IPS DF 4.7 (cell line): ENCODE results near the gene MYBPC2.
"Not testable (repeated sequence)": the region's sequence is repeated elsewhere in the genome, so short reads cannot be mapped to it uniquely, and the experiment has no call there.

ENCODE experiments used
- DNase-seq: peaks from one replicate; pipeline ENCODE4 v3.0.0-alpha.2; 2013; ENCODE audit warnings: low spot score; ENCODE audit errors: extremely low read depth

Gene MYBPC2

DNA sequence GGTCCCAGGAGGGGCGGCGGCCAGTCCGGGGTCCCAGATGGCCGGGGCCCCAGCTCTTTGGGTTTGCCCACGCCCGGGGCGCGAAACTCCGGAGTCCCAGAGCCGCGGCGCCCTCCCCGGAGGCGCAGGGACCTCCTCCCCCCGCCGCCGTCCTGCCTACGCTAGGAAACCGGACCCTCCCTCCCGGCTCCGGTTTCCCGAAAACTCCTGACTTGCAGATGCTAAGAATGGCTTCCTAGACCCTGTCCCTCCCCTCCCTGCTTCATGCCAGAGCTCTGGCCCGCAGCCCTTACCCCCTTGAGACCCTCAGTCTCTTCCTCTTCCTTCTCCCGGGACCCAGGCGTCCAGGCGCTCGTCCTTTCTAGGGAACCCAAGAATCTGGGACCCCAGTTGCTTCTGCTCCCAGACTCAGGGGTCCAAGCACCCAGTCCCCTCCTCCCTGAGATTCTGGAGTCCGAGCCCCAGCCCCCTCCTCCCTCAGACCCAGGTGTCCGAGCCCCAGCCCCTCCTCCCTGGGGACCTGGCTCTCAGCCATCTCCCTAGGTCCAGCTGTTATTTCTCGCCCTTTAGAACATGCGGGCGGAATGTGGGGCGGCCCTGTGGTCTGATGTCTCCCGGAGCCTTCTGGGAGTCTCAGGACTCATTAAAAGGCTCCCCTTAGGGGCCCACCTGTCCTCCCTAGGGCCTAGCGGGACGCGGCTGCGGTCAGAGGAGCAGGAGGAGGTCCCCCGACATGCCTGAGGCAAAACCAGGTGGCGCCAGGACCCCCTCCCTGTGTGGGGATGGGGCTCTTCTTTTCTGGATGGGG is at the start of gene MYBPC2:
Gene MYBPC2, plus strand, starts transcription at position 672 of the 808 bp plus-strand sequence. Its CDS starts 62 bp downstream, at position 734.
- DNase-seq, result no peak

DNA sequence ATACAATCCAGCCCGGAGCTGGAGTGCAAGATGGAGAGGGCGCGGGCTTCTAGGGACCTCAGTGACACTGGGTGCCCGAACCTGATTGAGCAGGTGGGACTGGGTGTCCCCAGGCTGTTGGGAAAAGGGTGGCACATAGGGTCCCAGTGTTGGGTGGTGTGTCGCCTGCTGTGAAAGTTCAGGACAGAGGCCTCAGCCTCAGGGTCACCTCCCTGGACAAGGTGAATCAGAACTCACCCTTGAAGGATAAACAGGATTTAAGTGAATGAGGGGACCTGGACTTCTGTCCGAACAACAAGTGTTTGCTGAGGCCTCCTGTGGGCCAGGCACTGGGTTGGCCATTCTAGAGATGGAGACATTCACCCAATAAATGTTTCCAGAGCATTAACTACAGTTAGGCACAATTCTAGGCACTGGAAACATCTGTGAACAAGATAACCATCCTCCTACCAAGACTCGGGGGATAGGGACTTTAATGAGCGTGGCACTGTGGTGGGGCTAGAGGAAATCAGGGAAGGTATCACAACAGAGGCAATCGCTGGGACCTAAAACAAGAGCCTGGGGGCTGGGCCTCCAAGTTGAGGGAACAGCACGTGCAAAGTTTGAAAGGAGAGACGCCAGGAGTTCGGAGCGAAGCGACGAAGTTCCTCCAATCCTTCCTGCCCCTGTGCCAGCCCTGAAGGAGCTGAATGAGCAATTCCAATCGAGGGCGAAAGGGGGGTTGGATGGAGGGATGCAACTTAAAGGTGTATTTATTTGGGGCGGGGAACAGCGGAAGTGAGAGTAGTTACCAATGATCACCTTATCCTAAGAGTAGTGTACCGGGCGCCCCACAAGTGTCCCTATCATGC is 49.5 kb upstream of the MYBPC2 start:
- no peak for DNase-seq

DNA sequence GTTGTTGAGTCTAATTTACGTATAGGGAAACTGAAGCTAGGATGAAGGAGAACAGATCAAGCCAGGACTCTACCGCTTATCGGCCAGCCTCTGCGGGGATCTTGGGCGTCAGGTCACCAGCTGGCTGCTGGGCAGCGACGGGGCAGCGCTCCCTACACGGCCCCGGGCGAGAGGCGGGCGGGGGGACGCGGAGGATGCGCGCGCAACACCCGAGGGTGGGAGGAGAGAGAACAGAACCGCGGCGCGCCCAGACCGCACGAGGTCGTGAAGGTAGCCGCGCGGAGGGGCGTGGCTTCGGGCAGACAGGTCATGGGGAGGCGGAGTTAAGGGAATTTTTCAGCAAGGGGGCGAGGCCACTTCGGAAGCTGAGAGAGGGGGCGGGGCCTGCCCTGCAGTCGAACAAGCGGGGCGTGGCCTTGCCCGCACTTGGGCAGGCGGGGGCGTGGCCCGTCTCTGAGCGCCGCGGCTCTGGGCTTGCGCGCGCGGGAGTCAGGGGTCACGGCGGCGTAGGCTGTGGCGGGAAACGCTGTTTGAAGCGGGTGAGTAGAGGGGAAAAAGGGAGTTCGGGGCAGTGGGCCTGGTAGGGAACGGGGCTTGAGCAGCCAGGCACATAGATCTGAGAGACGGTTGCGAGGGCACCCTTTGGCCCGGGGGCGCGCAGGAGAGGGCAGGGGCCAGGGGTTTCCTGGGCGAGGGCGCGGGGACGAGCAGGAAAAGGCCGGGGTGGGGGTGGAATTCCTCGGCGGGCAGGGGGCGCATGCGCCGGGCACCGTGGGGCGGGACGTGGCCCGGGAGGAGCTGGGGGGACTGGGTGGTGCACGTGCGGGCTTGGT is 48.6 kb upstream of the MYBPC2 start, which contains the start of gene POLD1:
Gene POLD1, plus strand, starts transcription at position 496 of the 833 bp plus-strand sequence. CDS start 14,505 bp downstream, outside the sequence.
- peak; percentile 75 for DNase-seq

DNA sequence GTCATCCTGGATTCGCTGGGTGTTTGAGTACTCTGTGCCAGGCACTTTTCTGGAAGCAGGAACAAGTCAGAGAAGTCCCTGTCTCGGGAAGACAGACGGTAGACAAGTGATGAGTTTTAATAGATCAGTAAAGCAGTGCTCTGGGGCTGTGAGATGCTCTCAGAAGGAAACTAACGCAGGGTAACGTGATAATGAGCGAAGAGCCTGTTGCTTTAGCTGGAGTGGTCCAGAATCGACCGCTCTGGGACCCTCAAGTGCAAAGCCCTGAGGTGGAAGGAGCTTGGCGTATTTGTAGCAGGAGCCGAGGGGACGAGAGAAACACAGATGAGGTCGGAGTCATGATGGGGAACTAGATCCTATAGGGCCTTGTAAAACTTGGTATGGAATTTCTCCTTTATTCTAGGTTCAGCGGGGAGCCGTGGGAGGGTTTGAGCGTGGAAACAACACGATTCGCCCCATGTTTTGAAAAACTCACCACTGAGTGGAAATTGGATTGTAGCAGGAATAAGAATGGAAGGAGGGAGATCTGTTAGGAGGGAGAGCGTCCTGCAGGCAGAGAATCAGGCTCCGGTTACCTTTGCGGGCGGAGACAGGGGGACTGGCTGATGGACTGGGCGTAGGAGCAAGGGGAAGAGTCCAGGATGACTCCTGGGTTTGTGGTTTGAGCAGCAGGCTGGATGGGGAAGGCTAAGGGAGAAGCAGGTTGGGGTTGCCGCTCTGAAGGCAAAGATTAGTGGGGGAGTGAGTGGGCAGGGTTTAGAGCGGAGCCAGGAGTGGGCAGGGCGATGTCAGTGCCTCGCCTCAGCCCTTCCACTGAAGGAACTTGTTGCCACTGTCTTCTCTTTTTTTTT is 47.8 kb upstream of the MYBPC2 start:
- no peak for DNase-seq

DNA sequence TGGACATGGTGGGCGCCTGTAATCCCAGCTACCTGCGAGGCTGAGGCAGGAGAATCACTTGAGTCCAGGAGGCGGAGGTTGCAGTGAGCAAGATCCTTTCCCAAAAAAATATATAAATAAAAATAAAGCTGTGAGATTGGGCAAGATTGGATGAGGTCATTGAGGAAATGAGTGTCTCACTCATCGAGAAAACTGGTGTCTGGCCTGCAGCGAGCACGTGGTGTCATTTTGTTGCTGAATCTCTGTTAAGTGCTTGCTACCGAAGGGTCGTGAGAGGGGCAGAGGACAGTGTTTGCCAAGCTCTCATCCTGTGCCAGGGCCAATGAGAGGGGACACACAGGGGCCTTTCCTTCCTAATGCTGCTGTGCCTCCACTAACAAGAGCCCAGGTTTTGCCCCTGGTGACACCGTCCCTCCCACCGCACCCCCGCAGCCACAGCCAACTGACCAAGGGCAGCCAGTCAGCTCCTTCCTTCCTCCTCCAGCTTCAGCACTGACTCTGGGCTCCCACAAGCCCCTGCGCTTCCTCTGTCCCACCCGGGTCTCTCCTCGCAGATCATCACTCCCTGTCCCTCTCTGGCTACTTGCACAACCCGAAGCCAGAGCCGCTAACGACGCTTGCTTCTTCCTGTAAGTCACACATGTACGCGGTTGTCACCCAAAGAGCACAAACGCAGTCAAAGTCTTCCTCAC is 45.4 kb upstream of the MYBPC2 start:
- DNase-seq, result no peak

DNA sequence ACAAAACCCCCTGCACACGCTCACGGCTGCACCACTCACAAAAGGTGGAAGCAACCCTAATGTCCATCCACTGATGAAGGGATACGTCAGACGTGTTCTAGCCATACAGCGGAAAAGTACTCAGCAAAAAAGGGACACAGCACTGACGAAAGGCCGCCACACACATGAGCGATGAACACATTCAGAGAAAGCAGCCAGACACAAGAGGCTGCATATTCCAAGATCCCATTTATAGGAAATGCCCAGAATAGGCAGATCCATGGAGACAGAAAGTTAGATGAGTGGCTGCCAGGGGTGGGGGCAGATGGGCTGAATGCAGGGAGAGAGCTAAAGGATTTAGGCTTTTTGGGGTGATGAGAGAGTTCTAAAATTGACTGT is 44.8 kb upstream of the MYBPC2 start:
- no peak for DNase-seq

DNA sequence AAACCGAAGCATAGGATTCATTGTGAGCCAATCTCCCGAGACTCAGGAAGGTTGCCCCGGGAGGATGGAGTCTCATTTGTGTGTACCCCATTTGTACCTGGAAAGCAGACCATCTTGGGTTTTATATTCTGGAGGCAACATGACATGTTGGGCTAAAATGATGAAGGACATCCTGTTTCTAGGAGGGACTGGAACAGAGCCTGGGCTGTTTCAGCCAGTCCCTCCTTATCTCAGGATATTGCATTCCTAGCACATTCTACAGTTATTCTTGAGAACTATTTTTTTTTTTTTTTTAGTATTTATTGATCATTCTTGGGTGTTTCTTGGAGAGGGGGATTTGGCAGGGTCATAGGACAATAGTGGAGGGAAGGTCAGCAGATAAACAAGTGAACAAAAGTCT is 42.4 kb upstream of the MYBPC2 start:
- DNase-seq, result not testable (repeated sequence)

DNA sequence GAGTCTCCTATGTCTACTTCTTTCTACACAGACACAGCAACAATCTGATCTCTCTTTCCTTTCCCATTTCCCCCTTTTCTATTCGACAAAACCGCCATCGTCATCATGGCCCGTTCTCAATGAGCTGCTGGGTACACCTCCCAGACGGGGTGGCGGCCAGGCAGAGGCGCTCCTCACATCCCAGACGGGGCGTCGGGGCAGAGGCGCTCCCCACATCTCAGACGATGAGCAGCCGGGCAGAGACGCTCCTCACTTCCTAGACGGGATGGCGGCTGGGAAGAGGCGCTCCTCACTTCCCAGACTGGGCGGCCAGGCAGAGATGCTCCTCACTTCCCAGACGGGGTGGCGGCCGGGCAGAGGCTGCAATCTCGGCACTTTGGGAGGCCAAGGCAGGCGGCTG is 41.7 kb upstream of the MYBPC2 start:
- not testable (repeated sequence) for DNase-seq

DNA sequence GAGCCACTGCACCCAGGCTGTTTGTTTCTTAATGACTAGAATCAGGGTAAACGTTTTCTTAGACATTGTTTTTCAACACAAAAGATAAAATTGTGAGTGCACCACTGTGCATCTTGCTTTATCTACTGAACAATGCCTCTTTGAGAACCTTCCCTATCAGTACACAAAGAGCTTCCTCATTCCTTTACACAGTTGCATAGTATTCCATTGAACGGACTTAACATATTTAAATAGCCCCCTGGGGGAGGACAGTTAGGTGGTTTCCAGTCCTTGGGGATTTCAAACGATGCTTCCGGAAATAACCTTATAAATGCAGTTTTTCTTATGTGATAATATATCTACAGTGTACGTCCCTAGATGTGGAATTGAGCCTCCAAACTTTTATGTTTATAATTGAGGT is 39.9 kb upstream of the MYBPC2 start:
- no peak for DNase-seq

DNA sequence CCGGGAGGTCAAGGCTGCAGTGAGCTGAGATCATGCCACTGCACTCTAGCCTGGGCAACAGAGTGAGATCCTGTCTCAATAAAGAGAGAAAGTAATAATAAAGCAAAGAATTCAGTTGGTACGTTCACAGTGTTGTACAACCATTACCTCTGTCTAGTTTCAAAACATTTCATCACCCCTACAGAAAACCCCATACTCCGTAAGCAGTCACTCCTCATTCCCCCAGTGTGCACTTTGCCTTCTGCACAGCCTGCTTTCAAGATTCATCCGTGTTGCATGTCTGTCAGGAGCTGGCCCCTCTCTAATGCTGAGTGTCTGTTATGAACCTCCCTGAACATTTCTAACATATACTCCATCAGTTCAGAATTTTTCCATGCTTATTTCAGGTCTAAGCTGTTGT is 39.1 kb upstream of the MYBPC2 start:
- DNase-seq, result no peak

DNA sequence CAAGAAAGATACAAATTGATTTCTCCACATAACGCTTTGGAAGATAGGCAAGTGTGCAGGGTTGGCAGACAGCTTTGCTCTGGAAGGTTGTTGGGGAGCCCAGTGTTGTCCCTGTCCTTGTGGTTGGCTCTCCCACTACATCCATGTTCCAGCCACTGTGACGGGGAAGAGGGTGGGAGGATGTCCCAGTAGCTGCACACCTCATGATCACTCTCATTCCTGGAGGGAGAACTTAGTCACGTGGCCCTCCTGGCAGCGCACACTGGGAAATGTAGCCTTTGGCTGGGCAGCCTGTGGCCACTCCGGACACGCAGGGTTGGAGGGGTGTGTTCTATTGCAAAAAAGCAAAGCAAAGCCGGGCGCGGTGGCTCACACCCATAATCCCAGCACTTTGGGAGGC is 38.7 kb upstream of the MYBPC2 start:
- no peak for DNase-seq

DNA sequence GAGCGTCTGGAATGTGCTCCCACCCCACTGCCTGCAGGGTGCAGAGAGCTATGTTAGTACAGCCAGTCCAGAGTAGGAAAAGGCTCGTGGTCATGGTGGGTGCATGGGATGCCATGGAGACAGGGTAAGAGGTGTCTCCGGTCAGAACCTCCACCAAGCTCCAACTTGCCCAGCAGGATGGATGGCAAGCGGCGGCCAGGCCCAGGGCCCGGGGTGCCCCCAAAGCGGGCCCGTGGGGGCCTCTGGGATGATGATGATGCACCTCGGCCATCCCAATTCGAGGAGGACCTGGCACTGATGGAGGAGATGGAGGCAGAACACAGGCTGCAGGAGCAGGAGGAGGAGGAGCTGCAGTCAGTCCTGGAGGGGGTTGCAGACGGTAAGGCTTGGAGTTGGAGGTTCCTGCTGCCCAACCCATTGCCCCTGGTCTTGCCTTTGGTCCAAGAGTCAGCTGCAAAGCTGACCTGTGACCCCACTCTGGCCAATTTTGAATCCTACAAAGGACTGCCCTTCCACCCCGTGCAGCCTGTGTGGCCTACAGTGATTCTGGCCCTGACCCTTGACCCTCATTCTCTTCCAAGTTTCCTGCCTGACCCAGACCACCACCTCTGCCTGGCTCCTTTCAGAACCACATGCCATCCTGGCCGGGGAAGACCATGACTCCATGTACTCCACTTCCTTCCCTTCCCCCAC is 33.9 kb upstream of the MYBPC2 start:
- DNase-seq, result no peak

DNA sequence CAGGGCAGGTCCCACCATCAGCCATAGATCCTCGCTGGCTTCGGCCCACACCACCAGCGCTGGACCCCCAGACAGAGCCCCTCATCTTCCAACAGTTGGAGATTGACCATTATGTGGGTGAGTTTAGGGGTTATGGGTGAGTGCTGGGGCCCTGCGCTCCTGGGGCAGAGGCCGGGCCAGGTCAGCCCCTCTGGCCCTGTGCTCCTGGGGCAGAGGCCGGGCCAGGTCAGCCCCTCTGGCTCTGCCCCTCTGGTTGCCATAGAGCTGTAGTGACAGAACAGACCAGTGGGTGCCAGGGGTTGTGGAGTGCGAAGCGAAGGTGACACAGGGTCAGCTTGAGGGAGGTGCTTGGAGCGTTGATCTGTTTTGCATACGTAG is 33.3 kb upstream of the MYBPC2 start:
- DNase-seq, result no peak

DNA sequence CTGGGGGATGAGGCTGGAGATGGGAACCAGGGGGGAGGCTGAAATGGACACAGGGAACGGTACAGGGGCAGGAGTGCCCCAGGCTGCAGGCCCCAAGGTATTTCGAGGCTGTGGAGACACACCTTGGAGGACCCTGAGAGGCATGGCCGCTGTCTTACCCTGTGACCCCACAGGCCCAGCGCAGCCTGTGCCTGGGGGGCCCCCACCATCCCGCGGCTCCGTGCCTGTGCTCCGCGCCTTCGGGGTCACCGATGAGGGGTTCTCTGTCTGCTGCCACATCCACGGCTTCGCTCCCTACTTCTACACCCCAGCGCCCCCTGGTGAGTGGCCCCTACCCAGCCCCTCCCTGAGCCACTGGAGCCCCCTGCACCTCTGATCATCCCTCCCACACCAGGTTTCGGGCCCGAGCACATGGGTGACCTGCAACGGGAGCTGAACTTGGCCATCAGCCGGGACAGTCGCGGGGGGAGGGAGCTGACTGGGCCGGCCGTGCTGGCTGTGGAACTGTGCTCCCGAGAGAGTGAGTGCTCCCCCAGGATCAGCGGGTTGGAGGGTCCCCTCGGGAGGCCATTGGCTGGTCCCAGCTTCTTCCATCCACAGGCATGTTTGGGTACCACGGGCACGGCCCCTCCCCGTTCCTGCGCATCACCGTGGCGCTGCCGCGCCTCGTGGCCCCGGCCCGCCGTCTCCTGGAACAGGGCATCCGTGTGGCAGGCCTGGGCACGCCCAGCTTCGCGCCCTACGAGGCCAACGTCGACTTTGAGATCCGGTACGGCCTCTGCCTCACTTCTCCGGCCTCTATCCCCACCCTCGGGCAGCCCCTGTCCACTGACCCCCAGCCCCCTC is 30.9 kb upstream of the MYBPC2 start:
- no peak for DNase-seq

DNA sequence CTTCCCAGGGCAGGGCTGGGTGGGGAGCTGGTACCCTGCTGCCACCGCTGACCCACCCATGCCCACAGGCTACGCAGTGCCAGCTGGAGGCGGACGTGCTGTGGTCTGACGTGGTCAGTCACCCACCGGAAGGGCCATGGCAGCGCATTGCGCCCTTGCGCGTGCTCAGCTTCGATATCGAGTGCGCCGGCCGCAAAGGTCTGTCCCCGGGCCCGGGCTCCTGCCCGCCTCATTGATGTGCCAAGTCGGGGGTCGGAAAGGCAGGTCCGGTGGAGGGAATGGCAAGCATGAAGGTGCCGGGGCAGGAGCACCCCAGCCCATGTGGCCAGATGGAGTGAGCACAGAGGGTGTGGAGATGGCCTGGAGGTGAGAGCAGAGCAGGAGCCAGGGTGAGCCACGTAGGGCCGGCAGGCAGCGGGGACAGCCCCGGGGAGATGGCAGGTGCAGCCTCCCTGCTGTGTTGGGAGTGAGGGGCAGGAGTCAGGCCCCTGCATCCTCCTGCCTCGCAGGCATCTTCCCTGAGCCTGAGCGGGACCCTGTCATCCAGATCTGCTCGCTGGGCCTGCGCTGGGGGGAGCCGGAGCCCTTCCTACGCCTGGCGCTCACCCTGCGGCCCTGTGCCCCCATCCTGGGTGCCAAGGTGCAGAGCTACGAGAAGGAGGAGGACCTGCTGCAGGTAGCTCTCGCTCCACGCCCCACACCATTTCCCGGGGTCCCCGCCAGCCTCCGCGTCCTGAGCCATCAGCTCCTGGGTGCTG is 30.0 kb upstream of the MYBPC2 start:
- no peak for DNase-seq

DNA sequence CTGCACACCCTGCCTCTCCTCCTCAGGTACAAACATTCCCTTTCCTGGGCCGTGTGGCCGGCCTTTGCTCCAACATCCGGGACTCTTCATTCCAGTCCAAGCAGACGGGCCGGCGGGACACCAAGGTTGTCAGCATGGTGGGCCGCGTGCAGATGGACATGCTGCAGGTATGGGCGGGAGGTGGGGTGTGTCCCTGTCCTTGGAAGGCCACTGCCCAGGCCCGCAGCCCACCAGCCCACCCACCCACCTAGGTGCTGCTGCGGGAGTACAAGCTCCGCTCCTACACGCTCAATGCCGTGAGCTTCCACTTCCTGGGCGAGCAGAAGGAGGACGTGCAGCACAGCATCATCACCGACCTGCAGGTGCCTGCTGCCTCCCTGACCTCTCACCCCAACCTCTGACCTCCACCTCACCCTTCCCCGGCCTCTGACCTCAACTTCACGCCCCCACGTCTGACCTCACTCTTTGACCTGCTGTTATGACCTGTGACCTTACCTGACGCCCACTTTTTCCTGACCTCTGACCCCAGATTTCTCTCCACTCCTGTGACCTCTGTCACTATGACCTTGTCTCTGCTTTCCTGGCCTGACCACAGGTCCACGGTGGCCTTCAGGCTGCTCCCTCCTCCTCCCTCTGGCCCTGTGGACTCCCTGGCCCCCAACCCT is 26.4 kb upstream of the MYBPC2 start:
- no peak for DNase-seq

DNA sequence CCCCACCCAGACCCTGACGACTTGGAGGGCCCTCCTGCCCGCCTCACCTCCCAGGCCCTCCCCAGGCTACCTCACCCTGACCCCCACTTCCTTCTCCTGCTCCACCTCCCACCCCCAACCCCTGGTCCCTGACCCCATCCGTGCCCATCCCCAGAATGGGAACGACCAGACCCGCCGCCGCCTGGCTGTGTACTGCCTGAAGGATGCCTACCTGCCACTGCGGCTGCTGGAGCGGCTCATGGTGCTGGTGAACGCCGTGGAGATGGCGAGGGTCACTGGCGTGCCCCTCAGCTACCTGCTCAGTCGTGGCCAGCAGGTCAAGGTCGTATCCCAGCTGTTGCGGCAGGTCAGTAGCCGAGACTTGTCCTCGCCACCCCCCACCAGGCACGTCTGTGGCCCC is 25.9 kb upstream of the MYBPC2 start:
- no peak for DNase-seq
